Lung (tissue), 12 donors: ENCODE data around the gene PLIN5. TPM values are rescaled to one million over a fixed set of nuclear protein-coding genes. Genes with fewer than 3 reads are reported as not detected.

Source experiments
- ATAC-seq: fragments of 200-7000 bp; cut with Tn5 transposase; one replicate; pipeline ENCODE4 v1.9.1; 2020; ENCODE audit warnings: moderate number of reproducible peaks; ENCODE audit not compliant: insufficient read depth, low FRiP score
- DNase-seq, 3 donors: peaks; one replicate each; pipeline ENCODE4 v3.0.0-alpha.2; 2013 to 2017
- H3K27ac ChIP-seq, 2 donors: one replicate each; pipeline ENCODE4 v1.5.1; 2013; ENCODE audit warnings: mild to moderate bottlenecking in 2 of 2, moderate library complexity in 2 of 2, control low read depth in 1 of 2, inconsistent platforms in 1 of 2, low read depth in 1 of 2, low read length in 1 of 2
- H3K27me3 ChIP-seq, 3 donors: one replicate each; pipeline ENCODE4 v1.5.1; 2013; ENCODE audit warnings: low read length in 2 of 3; ENCODE audit not compliant: control insufficient read depth in 3 of 3, insufficient read depth in 3 of 3
- H3K36me3 ChIP-seq, 4 donors: one replicate each; pipeline ENCODE4 v1.5.1; 2013; ENCODE audit warnings: low read length in 4 of 4, mild to moderate bottlenecking in 1 of 4, moderate library complexity in 1 of 4; ENCODE audit not compliant: control insufficient read depth in 4 of 4, insufficient read depth in 4 of 4
- H3K4me1 ChIP-seq, 5 donors: one replicate each; pipeline ENCODE4 v1.5.1; 2013; ENCODE audit warnings: low read length in 5 of 5, mild to moderate bottlenecking in 2 of 5, moderate library complexity in 1 of 5; ENCODE audit not compliant: control insufficient read depth in 5 of 5, insufficient read depth in 5 of 5
- H3K4me3 ChIP-seq: one replicate; pipeline ENCODE4 v1.5.1; 2013; ENCODE audit warnings: mild to moderate bottlenecking, control low read depth, moderate library complexity
- H3K9ac ChIP-seq, 2 donors: one replicate each; pipeline ENCODE4 v1.5.1; 2013; ENCODE audit warnings: low read length in 2 of 2, control low read depth in 1 of 2; ENCODE audit not compliant: insufficient read depth in 1 of 2
- H3K9me3 ChIP-seq, 4 donors: one replicate each; pipeline ENCODE4 v1.5.1; 2013; ENCODE audit warnings: low read length in 3 of 4, mild to moderate bottlenecking in 1 of 4, moderate library complexity in 1 of 4; ENCODE audit not compliant: control insufficient read depth in 4 of 4, insufficient read depth in 3 of 4
- CTCF ChIP-seq: IDR thresholded peaks from 2 replicates; pipeline ENCODE4 v1.5.1; 2012; ENCODE audit warnings: mild to moderate bottlenecking; ENCODE audit errors: control extremely low read depth, extremely low read depth
- WGBS, 2 donors: extraction: QIAGEN DNeasy Blood & Tissue Kit; methylation state at CpG; one replicate each; pipeline ENCODE4 v1.1.7; 2013; 5-methylcytosine and 5-hydroxymethylcytosine counted together
- polyA plus RNA-seq, 2 donors: library from polyadenylated mRNA; stranded (reverse); fragments of 200-250 nt; gene quantifications; one replicate each; pipeline ENCODE4 v1.2.1, GENCODE V29; 2013
- total RNA-seq, 2 donors: library from RNA; depleted of rRNA in 1 of 2; stranded (reverse); fragments of >200 nt in 1 of 2; gene quantifications; one replicate each; pipeline ENCODE4 v1.2.1, GENCODE V29; 2014 to 2021
- donor health status: control.
- donor health status: control.
- donor health status: Bipolar disorder and iron deficiency.
- donor health status: healthy.
- donor health status: DM: yes; HTN: yes; CAD: no.

Gene PLIN5
- total and polyA plus RNA-seq, 4 donors: 7.5 to 37.3 (median 24.5) TPM

GRCh38 chr19:4488496-4488895 is 46.5 kb downstream of the PLIN5 start:
- Histone ChIP-seq H3K9ac (no peak overlapping the region), H3K27me3 (no peaks in the 10 kb centered on the region), H3K27ac (no peak overlapping the region), H3K9me3 (peaks cover 0 to 6% (median 0%) of the 10 kb centered on the region in 4 donors), H3K4me1 (no peaks in the 10 kb centered on the region), H3K4me3 (no peak overlapping the region), H3K36me3 (peaks cover 0 to 43% (median 23%) of the 10 kb centered on the region in 4 donors)
- no peak for ATAC-seq
- DNase-seq: no peak
- WGBS, 2 donors: 94% methylated on average over 29 of the region's 29 CpGs
- no peak for TF ChIP-seq CTCF

GRCh38 chr19:4487572-4487971 is 47.5 kb downstream of the PLIN5 start:
- no peak for TF ChIP-seq CTCF
- no peaks in the 10 kb centered on the region for H3K4me1 ChIP-seq
- no peak overlapping the region for H3K4me3 ChIP-seq
- peaks cover 0 to 48% (median 21%) of the 10 kb centered on the region in 4 donors for H3K36me3 ChIP-seq
- no peaks in the 10 kb centered on the region for H3K27me3 ChIP-seq
- no peak overlapping the region for H3K27ac ChIP-seq
- ATAC-seq (no peak), DNase-seq (no peak)
- peaks cover 0 to 2% (median 0%) of the 10 kb centered on the region in 4 donors for H3K9me3 ChIP-seq
- 89 to 90% methylated on average over 11 of the region's 11 CpGs for WGBS, 2 donors
- no peak overlapping the region for H3K9ac ChIP-seq

- H3K4me1 ChIP-seq: no peaks in the 10 kb centered on the region
- no peak overlapping the region for H3K9ac ChIP-seq
- H3K27me3 ChIP-seq: no peaks in the 10 kb centered on the region
- H3K27ac ChIP-seq: no peak overlapping the region
- no peak for TF ChIP-seq CTCF
- 89 to 96% methylated on average over 19 of the region's 19 CpGs for WGBS, 2 donors
- peaks cover 0 to 34% (median 7%) of the 10 kb centered on the region in 4 donors for H3K36me3 ChIP-seq
- no peak overlapping the region for H3K4me3 ChIP-seq
- no peaks in the 10 kb centered on the region for H3K9me3 ChIP-seq
- DNase-seq (no peak), ATAC-seq (no peak)
These were observed 51.6 kb downstream of the PLIN5 start for GRCh38 chr19:4483385-4483784.

GRCh38 chr19:4482721-4483364 is 52.2 kb downstream of the PLIN5 start:
- peaks cover 0 to 32% (median 6%) of the 10 kb centered on the region in 4 donors for H3K36me3 ChIP-seq
- no peak overlapping the region for H3K27ac ChIP-seq
- ATAC-seq (no peak), DNase-seq (no peak)
- 94 to 95% methylated on average over 35 of the region's 35 CpGs for WGBS, 2 donors
- no peak overlapping the region for H3K9ac ChIP-seq
- no peak for TF ChIP-seq CTCF
- H3K9me3 ChIP-seq: no peaks in the 10 kb centered on the region
- H3K27me3 ChIP-seq: no peaks in the 10 kb centered on the region
- no peak overlapping the region for H3K4me3 ChIP-seq
- no peaks in the 10 kb centered on the region for H3K4me1 ChIP-seq
